Activated naive CD8-positive, alpha-beta T cell (primary cell): ENCODE data around the gene CTSV.
"Not testable (repeated sequence)": the region's sequence is repeated elsewhere in the genome, so short reads cannot be mapped to it uniquely, and the experiment has no call there.

Source experiments
- H3K27ac Mint-ChIP-seq: one replicate; pipeline ENCODE4 v1.8.0; 2021; ENCODE audit warnings: mixed read lengths
- H3K27me3 Mint-ChIP-seq: one replicate; pipeline ENCODE4 v1.8.0; 2021; ENCODE audit warnings: mixed read lengths
- H3K36me3 Mint-ChIP-seq: one replicate; pipeline ENCODE4 v1.8.0; 2021; ENCODE audit warnings: mixed read lengths
- H3K4me1 Mint-ChIP-seq: one replicate; pipeline ENCODE4 v1.8.0; 2021; ENCODE audit warnings: low read depth, mixed read lengths
- H3K4me3 Mint-ChIP-seq: one replicate; pipeline ENCODE4 v1.8.0; 2021; ENCODE audit warnings: mild to moderate bottlenecking, mixed read lengths
- H3K9me3 Mint-ChIP-seq: one replicate; pipeline ENCODE4 v1.8.0; 2021; ENCODE audit warnings: low read depth, mixed read lengths

Gene CTSV

GRCh38 chr9:97059626-97060025 is 20.7 kb upstream of the CTSV start:
- peaks cover 11% of the 10 kb centered on the region for H3K4me1 Mint-ChIP-seq
- no peak overlapping the region for H3K4me3 Mint-ChIP-seq
- no peaks in the 10 kb centered on the region for H3K36me3 Mint-ChIP-seq
- peaks cover 6% of the 10 kb centered on the region for H3K27me3 Mint-ChIP-seq
- no peaks in the 10 kb centered on the region for H3K9me3 Mint-ChIP-seq
- peak overlapping the region; percentile 4 for H3K27ac Mint-ChIP-seq

- H3K36me3 Mint-ChIP-seq = no peaks in the 10 kb centered on the region
- peaks cover 9% of the 10 kb centered on the region for H3K27me3 Mint-ChIP-seq
- no peak overlapping the region for H3K4me3 Mint-ChIP-seq
- H3K9me3 Mint-ChIP-seq = no peaks in the 10 kb centered on the region
- H3K27ac Mint-ChIP-seq = no peak overlapping the region
- H3K4me1 Mint-ChIP-seq = peaks cover 8% of the 10 kb centered on the region
Observed at GRCh38 chr9:97057651-97058050, 18.7 kb upstream of the CTSV start.

GRCh38 chr9:97055891-97056290 is 16.9 kb upstream of the CTSV start:
- H3K36me3 Mint-ChIP-seq, H3K4me1 Mint-ChIP-seq, H3K27ac Mint-ChIP-seq, H3K9me3 Mint-ChIP-seq, H3K4me3 Mint-ChIP-seq: not testable (repeated sequence)
- peaks cover 14% of the 10 kb centered on the region for H3K27me3 Mint-ChIP-seq

- Mint-ChIP-seq H3K27ac (no peak overlapping the region), H3K27me3 (peaks cover 9% of the 10 kb centered on the region), H3K9me3 (no peaks in the 10 kb centered on the region), H3K36me3 (no peaks in the 10 kb centered on the region), H3K4me1 (no peaks in the 10 kb centered on the region), H3K4me3 (no peak overlapping the region)
Observed at GRCh38 chr9:97053717-97054116, 14.8 kb upstream of the CTSV start.

GRCh38 chr9:97052735-97053134 is 13.8 kb upstream of the CTSV start:
- Mint-ChIP-seq H3K27ac (no peak overlapping the region), H3K9me3 (no peaks in the 10 kb centered on the region), H3K27me3 (peaks cover 10% of the 10 kb centered on the region), H3K36me3 (no peaks in the 10 kb centered on the region), H3K4me3 (no peak overlapping the region), H3K4me1 (no peaks in the 10 kb centered on the region)

GRCh38 chr9:97046228-97046627 is 7.3 kb upstream of the CTSV start:
- peaks cover 23% of the 10 kb centered on the region for H3K27me3 Mint-ChIP-seq

GRCh38 chr9:97045300-97045699 is 6.4 kb upstream of the CTSV start:
- no peaks in the 10 kb centered on the region for H3K36me3 Mint-ChIP-seq
- no peaks in the 10 kb centered on the region for H3K4me1 Mint-ChIP-seq
- no peak overlapping the region for H3K4me3 Mint-ChIP-seq
- peaks cover 23% of the 10 kb centered on the region for H3K27me3 Mint-ChIP-seq
- H3K27ac Mint-ChIP-seq = no peak overlapping the region
- H3K9me3 Mint-ChIP-seq = no peaks in the 10 kb centered on the region

More at GRCh38 chr9:97046228-97046627, 7.3 kb upstream of the CTSV start:
- H3K27ac Mint-ChIP-seq = no peak overlapping the region
- no peaks in the 10 kb centered on the region for H3K9me3 Mint-ChIP-seq
- no peaks in the 10 kb centered on the region for H3K4me1 Mint-ChIP-seq
- no peaks in the 10 kb centered on the region for H3K36me3 Mint-ChIP-seq
- H3K4me3 Mint-ChIP-seq = no peak overlapping the region

GRCh38 chr9:97041898-97042297 is 3.0 kb upstream of the CTSV start:
- Mint-ChIP-seq H3K27me3 (peaks cover 33% of the 10 kb centered on the region), H3K4me1 (peaks cover 3% of the 10 kb centered on the region), H3K9me3 (no peaks in the 10 kb centered on the region), H3K4me3 (no peak overlapping the region), H3K27ac (no peak overlapping the region), H3K36me3 (no peaks in the 10 kb centered on the region)

GRCh38 chr9:97039514-97039860 is 545 bp upstream of the CTSV start:
- Mint-ChIP-seq H3K4me1 (peaks cover 3% of the 10 kb centered on the region), H3K9me3 (no peaks in the 10 kb centered on the region), H3K27ac (no peak overlapping the region), H3K27me3 (peaks cover 29% of the 10 kb centered on the region), H3K36me3 (no peaks in the 10 kb centered on the region), H3K4me3 (peak overlapping the region; percentile 79)

- not testable (repeated sequence) for H3K27ac Mint-ChIP-seq, H3K4me1 Mint-ChIP-seq, H3K36me3 Mint-ChIP-seq, H3K9me3 Mint-ChIP-seq, H3K4me3 Mint-ChIP-seq, H3K27me3 Mint-ChIP-seq
Observed at GRCh38 chr9:97023505-97023904, 15.4 kb downstream of the CTSV start.

GRCh38 chr9:97013151-97014132 is 25.5 kb downstream of the CTSV start:
- peak overlapping the region; percentile 92 for H3K27ac Mint-ChIP-seq
- not testable (repeated sequence) for H3K36me3 Mint-ChIP-seq, H3K27me3 Mint-ChIP-seq, H3K9me3 Mint-ChIP-seq
- peak overlapping the region; percentile 92 for H3K4me3 Mint-ChIP-seq
- peaks cover 17% of the 10 kb centered on the region for H3K4me1 Mint-ChIP-seq

- Mint-ChIP-seq H3K4me3 (peak overlapping the region; percentile 92), H3K4me1 (peaks cover 17% of the 10 kb centered on the region), H3K27ac (peak overlapping the region; percentile 93)
- not testable (repeated sequence) for H3K36me3 Mint-ChIP-seq, H3K27me3 Mint-ChIP-seq, H3K9me3 Mint-ChIP-seq
Observed at GRCh38 chr9:97012617-97013016, 26.3 kb downstream of the CTSV start.

GRCh38 chr9:97002195-97002594 is 36.7 kb downstream of the CTSV start:
- not testable (repeated sequence) for H3K27ac Mint-ChIP-seq, H3K27me3 Mint-ChIP-seq, H3K9me3 Mint-ChIP-seq, H3K36me3 Mint-ChIP-seq
- H3K4me1 Mint-ChIP-seq = peaks cover 48% of the 10 kb centered on the region
- peak overlapping the region; percentile 23 for H3K4me3 Mint-ChIP-seq

- H3K27me3 Mint-ChIP-seq, H3K27ac Mint-ChIP-seq, H3K4me3 Mint-ChIP-seq, H3K36me3 Mint-ChIP-seq, H3K9me3 Mint-ChIP-seq: not testable (repeated sequence)
- peaks cover 53% of the 10 kb centered on the region for H3K4me1 Mint-ChIP-seq
Observed at GRCh38 chr9:97001338-97001737, 37.6 kb downstream of the CTSV start.

GRCh38 chr9:97000139-97000787 is 38.7 kb downstream of the CTSV start:
- not testable (repeated sequence) for H3K9me3 Mint-ChIP-seq, H3K36me3 Mint-ChIP-seq, H3K27me3 Mint-ChIP-seq
- peaks cover 53% of the 10 kb centered on the region for H3K4me1 Mint-ChIP-seq
- peak overlapping the region; percentile 49 for H3K4me3 Mint-ChIP-seq
- peak overlapping the region; percentile 54 for H3K27ac Mint-ChIP-seq
